C4-2B (cell line): ENCODE results near the gene SEPTIN5.

Experiments
- ZFX ChIP-seq: fragments of 450-650 bp; IDR thresholded peaks from 2 replicates; pipeline ENCODE4 v1.6.1; 2017
- TF ChIP-seq, protein P1 (sequence below): fragments of 450-650 bp; conservative IDR thresholded peaks from 2 replicates; pipeline ENCODE4 v1.5.1; 2017; ENCODE audit warnings: mild to moderate bottlenecking

DNA sequence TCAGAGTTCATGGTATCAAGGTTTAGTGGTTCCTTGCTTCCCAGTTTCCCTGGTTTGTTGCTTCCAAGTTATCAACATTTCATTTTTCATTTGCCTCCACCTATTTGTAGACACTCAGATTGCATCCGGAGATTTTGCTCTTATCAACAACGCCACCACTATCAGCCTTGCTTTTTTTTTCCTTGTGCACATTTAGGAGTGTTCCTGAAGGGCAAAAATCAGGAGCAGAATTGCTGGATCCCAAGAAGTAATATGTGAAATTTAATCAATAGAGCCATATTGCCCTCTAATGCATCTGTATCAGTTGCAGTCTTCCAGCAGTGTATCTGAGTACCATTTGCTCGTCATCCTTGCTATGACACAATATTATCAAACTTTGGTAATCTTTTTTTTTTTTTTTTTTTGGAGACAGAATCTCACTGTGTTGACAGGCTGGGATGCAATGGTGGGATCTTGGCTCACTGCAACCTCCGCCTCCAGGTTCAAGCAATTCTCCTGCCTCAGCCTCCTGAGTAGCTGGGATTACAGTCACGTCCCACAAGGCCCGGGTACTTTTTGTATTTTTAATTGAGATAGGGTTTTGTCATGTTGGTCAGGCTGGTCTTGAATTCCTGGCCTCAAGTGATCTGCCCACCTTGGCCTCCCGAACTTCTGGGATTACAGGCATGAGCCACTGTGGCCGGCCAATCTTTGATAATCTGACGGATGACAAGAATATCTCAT lies 42.1 kb upstream of the SEPTIN5 start:
- TF ChIP-seq, protein P1, sequence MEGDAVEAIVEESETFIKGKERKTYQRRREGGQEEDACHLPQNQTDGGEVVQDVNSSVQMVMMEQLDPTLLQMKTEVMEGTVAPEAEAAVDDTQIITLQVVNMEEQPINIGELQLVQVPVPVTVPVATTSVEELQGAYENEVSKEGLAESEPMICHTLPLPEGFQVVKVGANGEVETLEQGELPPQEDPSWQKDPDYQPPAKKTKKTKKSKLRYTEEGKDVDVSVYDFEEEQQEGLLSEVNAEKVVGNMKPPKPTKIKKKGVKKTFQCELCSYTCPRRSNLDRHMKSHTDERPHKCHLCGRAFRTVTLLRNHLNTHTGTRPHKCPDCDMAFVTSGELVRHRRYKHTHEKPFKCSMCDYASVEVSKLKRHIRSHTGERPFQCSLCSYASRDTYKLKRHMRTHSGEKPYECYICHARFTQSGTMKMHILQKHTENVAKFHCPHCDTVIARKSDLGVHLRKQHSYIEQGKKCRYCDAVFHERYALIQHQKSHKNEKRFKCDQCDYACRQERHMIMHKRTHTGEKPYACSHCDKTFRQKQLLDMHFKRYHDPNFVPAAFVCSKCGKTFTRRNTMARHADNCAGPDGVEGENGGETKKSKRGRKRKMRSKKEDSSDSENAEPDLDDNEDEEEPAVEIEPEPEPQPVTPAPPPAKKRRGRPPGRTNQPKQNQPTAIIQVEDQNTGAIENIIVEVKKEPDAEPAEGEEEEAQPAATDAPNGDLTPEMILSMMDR = no peak
- TF ChIP-seq ZFX = no peak
